ENCODE data around the gene ZNF500.

DNA sequence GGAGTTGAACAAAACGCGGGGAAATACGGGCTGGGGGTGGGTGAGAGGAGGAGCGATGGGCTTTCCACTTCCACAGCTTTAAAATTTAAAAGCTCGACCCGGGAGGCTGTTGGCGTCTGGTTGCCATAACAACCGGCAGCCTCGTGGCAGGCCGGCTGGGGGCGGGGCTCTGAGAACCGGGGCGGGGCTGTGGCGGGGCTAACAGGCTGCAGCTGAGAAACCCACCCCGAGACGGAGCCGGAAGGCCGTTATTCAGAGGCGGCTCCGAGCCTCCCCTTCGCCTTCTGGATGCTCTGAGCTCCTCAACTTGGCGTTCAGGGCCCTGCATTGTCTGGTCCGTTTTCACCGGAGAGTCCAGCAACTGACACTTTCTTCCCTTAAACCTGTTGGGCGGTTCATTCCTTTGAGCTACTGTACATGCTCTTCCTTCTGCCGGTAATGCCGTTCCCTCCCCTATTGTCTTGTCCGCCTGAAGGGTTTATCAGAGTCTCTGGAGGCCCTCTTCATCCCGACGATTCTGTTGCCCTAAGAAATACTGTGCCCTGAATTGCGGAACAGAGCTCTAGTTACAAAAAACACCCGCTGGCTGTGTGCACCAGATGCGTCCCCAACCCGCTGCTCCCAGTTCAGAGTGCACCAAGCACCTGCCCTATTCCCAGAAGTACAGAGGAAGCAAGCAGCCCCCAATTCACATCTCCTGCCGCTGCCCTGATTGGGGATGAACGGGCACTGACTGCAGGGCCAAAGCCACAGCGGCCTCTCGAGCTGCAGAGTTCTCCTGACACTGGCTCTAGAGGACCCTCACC lies 32.0 kb downstream of the ZNF500 start:
- TF ChIP-seq GATA3 (IDR thresholded peaks at IDR 0.05; ENCODE audit: low read depth, low read length) (no peak), GATA2 (IDR thresholded peaks at IDR 0.05; ENCODE audit: low read depth, low read length) (no peak)
